GM23338 (cell line): ENCODE data around the gene DGAT2.

Experiments used
- CREB1 ChIP-seq: fragments of 250-450 bp; sonication (Bioruptor Pico); IDR thresholded peaks from 2 replicates; pipeline ENCODE4 v1.5.0; 2020; ENCODE audit warnings: low read depth, mild to moderate bottlenecking, moderate library complexity
- TF ChIP-seq, protein P1 (sequence below), 2 experiments: fragments of 200-600 bp in 1 of 2; sonication (generic) in 1 of 2; conservative IDR thresholded peaks; 2 replicates each; pipeline versions ENCODE4 v1.5.1 to v1.6.1; 2016 to 2017; ENCODE audit warnings: antibody characterized with exemption in 2 of 2, low read depth in 2 of 2, mild to moderate bottlenecking in 2 of 2, moderate library complexity in 1 of 2

DNA sequence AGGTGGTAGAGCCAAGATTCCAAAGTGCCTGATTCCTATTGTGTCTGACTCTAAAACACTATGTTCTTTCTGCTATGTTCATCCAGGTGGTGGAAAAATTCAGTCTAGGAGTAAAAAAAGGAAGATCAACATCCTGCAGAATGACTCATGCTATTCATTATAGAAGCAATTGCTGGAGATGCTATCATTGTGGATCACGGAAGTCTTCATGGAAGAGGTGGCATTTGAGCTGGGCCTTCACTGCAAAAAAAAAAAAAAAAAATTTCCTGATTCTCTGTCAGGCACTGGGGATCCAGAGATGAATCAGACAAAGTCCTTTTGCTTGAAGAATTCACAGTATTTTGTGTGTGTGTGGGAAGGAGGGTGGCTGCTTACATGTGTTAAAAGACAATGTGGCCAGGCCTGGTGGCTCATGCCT, 45.1 kb downstream of the DGAT2 start:
- TF ChIP-seq, protein P1, sequence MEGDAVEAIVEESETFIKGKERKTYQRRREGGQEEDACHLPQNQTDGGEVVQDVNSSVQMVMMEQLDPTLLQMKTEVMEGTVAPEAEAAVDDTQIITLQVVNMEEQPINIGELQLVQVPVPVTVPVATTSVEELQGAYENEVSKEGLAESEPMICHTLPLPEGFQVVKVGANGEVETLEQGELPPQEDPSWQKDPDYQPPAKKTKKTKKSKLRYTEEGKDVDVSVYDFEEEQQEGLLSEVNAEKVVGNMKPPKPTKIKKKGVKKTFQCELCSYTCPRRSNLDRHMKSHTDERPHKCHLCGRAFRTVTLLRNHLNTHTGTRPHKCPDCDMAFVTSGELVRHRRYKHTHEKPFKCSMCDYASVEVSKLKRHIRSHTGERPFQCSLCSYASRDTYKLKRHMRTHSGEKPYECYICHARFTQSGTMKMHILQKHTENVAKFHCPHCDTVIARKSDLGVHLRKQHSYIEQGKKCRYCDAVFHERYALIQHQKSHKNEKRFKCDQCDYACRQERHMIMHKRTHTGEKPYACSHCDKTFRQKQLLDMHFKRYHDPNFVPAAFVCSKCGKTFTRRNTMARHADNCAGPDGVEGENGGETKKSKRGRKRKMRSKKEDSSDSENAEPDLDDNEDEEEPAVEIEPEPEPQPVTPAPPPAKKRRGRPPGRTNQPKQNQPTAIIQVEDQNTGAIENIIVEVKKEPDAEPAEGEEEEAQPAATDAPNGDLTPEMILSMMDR (conservative IDR thresholded peaks at IDR 0.05; ENCODE audit: low read depth in 2 of 2): no peak
- no peak for TF ChIP-seq CREB1 (CRISPR knock-in tag)
